HepG2 (cell line): Measurements from ENCODE around the gene CARMIL3. TPM values are rescaled to one million over a fixed set of nuclear protein-coding genes. Genes with fewer than 3 reads are reported as not detected.

Source experiments
- ETV6 ChIP-seq: sonication (generic); formaldehyde crosslinking; conservative IDR thresholded peaks from 2 replicates; pipeline ENCODE4 v1.4.0; 2020; ENCODE audit warnings: missing genetic modification reagents
- HNRNPH1 ChIP-seq: fragments of 200-400 bp; formaldehyde crosslinking; optimal IDR thresholded peaks from 2 replicates; pipeline ENCODE3; 2017; ENCODE audit warnings: mild to moderate bottlenecking, low read depth, low read length
- IRX3 ChIP-seq: sonication (generic); formaldehyde crosslinking; IDR thresholded peaks from 2 replicates; pipeline ENCODE4 v1.8.1; 2023; ENCODE audit warnings: mild to moderate bottlenecking, low read depth, missing genetic modification reagents, borderline replicate concordance
- RBFOX2 ChIP-seq: fragments of 200-400 bp; formaldehyde crosslinking; IDR thresholded peaks from 2 replicates; pipeline ENCODE4 v1.6.1; 2017; ENCODE audit warnings: low read depth, mild to moderate bottlenecking, low read length
- ZNF143 ChIP-seq: sonication (generic); formaldehyde crosslinking; IDR thresholded peaks from 2 replicates; pipeline ENCODE4 v1.4.0; 2020; ENCODE audit warnings: missing genetic modification reagents
- ZNF17 ChIP-seq: sonication (generic); formaldehyde crosslinking; IDR thresholded peaks from 2 replicates; pipeline ENCODE4 v1.5.0; 2020; ENCODE audit warnings: mild to moderate bottlenecking, missing genetic modification reagents
- ZNF337 ChIP-seq: sonication (generic); formaldehyde crosslinking; IDR thresholded peaks from 2 replicates; pipeline ENCODE4 v1.5.1; 2020; ENCODE audit warnings: missing genetic modification reagents, low read depth, mild to moderate bottlenecking, borderline replicate concordance
- ZNF383 ChIP-seq: sonication (generic); formaldehyde crosslinking; IDR thresholded peaks from 2 replicates; pipeline ENCODE4 v1.4.0; 2020; ENCODE audit warnings: missing genetic modification reagents, mild to moderate bottlenecking, borderline replicate concordance
- ZNF773 ChIP-seq: sonication (generic); formaldehyde crosslinking; IDR thresholded peaks from 2 replicates; pipeline ENCODE4 v1.4.0; 2020; ENCODE audit warnings: missing genetic modification reagents, borderline replicate concordance
- polyA plus RNA-seq, 8 experiments: library from polyadenylated mRNA; depleted of rRNA in 3 of 8; stranded (reverse) in 7 of 8; unstranded in 1 of 8; fragments of >200 nt; fragmentation: Illumina TruSeq in 4 of 8; extraction: Trizol in 4 of 8; gene quantifications; 2 replicates each; pipeline versions ENCODE4 v1.2.1 to v1.2.3, GENCODE V29; 2011 to 2016; ENCODE audit warnings: low read depth in 4 of 8, missing spikeins in 1 of 8, mixed read lengths in 1 of 8; ENCODE audit not compliant: insufficient read depth in 1 of 8
- total RNA-seq, 5 experiments: library from RNA; depleted of rRNA; stranded (reverse); fragments of >200 nt; fragmentation: Illumina TruSeq; extraction: Trizol; gene quantifications; 2 replicates each; pipeline ENCODE4 v1.2.3, GENCODE V29; 2016; ENCODE audit warnings: low read depth in 1 of 5
- TF ChIP-seq, protein P1 (sequence below): sonication (generic); formaldehyde crosslinking; IDR thresholded peaks from 2 replicates; pipeline ENCODE4 v1.4.0; 2020; ENCODE audit warnings: mild to moderate bottlenecking, missing genetic modification reagents
- TF ChIP-seq, protein P2 (sequence below): sonication (generic); formaldehyde crosslinking; IDR thresholded peaks from 2 replicates; pipeline ENCODE4 v1.5.0; 2020; ENCODE audit warnings: missing genetic modification reagents
- TF ChIP-seq, protein P3 (sequence below): sonication (generic); formaldehyde crosslinking; IDR thresholded peaks from 2 replicates; pipeline ENCODE4 v1.8.0; 2022; ENCODE audit warnings: mild to moderate bottlenecking, missing genetic modification reagents, moderate library complexity
- TF ChIP-seq, protein P4 (sequence below): sonication (generic); formaldehyde crosslinking; IDR thresholded peaks from 2 replicates; pipeline ENCODE4 v1.4.0; 2020; ENCODE audit warnings: missing genetic modification reagents

The CARMIL3 gene
- total and polyA plus RNA-seq, 2 of the 13 experiments (the other 11 are each of a cell fraction or from before 2014, with no cell fraction given): 0.27 to 0.55 TPM

DNA sequence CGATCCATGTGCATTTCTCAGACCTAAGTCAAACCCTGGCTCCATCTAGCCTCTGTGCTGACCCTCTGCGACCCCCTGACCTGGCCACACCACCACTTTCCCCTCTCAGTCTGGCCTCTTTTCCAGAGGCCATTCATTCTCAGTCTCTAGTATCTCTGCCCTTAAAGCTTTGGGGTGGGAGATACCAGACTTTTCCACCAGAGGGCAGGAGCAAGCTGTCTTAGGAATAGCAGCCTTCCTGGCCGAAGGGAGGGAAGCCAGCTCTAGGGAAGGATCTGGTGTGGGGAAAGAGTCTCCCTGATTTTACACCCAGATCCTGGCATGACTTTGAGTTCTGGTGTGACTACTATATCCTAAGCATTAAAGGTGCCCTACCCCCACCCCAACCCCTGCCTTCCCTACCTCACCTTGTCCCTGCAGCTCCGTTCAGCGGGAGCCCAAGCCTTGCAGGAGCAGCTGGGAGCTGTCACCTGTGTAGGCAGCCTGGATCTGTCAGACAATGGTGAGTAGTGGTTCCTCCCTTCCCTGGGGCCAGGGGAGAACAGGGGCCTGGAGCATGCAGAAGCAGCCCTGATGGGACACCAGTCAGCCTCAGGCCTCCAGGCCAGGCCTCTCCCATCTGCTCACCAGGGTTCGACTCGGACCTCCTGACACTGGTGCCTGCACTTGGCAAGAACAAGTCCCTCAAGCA, 6.6 kb downstream of the CARMIL3 start (continued):
- TF ChIP-seq, protein P1, sequence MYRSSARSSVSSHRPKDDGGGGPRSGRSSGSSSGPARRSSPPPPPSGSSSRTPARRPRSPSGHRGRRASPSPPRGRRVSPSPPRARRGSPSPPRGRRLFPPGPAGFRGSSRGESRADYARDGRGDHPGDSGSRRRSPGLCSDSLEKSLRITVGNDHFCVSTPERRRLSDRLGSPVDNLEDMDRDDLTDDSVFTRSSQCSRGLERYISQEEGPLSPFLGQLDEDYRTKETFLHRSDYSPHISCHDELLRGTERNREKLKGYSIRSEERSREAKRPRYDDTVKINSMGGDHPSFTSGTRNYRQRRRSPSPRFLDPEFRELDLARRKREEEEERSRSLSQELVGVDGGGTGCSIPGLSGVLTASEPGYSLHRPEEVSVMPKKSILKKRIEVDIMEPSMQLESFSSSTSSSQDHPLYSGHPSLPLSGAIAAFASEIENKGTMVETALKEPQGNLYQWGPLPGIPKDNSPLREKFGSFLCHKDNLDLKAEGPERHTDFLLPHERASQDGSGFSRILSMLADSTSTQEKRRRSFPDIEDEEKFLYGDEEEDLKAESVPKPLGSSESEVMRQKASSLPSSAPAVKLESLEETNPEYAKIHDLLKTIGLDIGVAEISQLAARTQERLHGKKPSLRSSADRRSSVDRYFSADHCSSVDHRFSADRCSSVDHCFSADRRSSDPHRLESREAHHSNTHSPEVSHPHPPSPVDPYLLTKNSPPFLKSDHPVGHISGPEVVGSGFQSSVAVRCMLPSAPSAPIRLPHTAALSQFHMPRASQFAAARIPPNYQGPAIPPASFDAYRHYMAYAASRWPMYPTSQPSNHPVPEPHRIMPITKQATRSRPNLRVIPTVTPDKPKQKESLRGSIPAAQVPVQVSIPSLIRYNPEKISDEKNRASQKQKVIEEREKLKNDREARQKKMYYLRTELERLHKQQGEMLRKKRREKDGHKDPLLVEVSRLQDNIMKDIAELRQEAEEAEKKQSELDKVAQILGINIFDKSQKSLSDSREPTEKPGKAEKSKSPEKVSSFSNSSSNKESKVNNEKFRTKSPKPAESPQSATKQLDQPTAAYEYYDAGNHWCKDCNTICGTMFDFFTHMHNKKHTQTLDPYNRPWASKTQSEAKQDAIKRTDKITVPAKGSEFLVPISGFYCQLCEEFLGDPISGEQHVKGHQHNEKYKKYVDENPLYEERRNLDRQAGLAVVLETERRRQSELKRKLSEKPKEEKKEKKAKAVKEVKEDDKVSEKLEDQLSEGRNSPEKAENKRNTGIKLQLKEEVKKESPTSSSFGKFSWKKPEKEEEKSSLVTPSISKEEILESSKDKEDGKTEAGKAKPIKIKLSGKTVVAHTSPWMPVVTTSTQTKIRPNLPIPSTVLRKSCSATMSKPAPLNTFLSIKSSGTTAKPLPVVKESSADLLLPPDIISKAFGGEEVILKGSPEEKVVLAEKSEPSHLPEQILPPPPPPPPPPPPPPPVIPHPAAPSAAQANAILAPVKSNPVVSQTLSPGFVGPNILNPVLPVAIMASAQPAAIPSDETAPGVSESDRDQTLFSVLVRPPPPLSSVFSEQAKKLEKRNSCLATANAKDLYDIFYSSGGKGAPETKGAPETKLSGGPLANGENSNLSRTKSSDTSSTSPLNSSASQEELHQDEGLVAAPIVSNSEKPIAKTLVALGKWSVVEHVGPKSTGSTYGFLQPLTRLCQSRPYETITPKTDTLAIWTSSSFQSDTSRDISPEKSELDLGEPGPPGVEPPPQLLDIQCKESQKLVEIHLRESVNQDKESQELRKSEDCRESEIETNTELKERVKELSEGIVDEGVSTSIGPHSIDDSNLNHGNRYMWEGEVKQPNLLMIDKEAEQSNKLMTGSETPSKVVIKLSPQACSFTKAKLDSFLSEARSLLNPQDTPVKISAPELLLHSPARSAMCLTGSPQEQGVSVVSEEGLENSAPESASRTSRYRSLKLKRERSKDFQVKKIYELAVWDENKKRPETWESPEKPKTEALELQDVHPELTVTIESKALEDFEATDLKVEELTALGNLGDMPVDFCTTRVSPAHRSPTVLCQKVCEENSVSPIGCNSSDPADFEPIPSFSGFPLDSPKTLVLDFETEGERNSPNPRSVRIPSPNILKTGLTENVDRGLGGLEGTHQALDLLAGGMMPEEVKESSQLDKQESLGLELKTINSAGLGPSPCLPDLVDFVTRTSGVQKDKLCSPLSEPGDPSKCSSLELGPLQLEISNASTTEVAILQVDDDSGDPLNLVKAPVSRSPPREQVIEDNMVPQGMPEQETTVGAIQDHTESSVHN (CRISPR knock-in tag): peak; percentile 66; the same call in 1 of the 2 replicates
- no peak for TF ChIP-seq ZNF337 (CRISPR knock-in tag)
- TF ChIP-seq ZNF143 (CRISPR knock-in tag): no peak
- TF ChIP-seq, protein P2, sequence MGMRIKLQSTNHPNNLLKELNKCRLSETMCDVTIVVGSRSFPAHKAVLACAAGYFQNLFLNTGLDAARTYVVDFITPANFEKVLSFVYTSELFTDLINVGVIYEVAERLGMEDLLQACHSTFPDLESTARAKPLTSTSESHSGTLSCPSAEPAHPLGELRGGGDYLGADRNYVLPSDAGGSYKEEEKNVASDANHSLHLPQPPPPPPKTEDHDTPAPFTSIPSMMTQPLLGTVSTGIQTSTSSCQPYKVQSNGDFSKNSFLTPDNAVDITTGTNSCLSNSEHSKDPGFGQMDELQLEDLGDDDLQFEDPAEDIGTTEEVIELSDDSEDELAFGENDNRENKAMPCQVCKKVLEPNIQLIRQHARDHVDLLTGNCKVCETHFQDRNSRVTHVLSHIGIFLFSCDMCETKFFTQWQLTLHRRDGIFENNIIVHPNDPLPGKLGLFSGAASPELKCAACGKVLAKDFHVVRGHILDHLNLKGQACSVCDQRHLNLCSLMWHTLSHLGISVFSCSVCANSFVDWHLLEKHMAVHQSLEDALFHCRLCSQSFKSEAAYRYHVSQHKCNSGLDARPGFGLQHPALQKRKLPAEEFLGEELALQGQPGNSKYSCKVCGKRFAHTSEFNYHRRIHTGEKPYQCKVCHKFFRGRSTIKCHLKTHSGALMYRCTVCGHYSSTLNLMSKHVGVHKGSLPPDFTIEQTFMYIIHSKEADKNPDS: no peak
- TF ChIP-seq, protein P3, sequence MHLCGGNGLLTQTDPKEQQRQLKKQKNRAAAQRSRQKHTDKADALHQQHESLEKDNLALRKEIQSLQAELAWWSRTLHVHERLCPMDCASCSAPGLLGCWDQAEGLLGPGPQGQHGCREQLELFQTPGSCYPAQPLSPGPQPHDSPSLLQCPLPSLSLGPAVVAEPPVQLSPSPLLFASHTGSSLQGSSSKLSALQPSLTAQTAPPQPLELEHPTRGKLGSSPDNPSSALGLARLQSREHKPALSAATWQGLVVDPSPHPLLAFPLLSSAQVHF (CRISPR knock-in tag): no peak
- TF ChIP-seq ZNF383: no peak
- TF ChIP-seq HNRNPH1: no peak
- TF ChIP-seq ETV6 (CRISPR knock-in tag): peak; percentile 69; the same call in 1 of the 2 replicates
- no peak for TF ChIP-seq ZNF17
- TF ChIP-seq IRX3 (CRISPR knock-in tag): no peak
- no peak for TF ChIP-seq ZNF773 (CRISPR knock-in tag)
- TF ChIP-seq RBFOX2: no peak
- TF ChIP-seq, protein P4, sequence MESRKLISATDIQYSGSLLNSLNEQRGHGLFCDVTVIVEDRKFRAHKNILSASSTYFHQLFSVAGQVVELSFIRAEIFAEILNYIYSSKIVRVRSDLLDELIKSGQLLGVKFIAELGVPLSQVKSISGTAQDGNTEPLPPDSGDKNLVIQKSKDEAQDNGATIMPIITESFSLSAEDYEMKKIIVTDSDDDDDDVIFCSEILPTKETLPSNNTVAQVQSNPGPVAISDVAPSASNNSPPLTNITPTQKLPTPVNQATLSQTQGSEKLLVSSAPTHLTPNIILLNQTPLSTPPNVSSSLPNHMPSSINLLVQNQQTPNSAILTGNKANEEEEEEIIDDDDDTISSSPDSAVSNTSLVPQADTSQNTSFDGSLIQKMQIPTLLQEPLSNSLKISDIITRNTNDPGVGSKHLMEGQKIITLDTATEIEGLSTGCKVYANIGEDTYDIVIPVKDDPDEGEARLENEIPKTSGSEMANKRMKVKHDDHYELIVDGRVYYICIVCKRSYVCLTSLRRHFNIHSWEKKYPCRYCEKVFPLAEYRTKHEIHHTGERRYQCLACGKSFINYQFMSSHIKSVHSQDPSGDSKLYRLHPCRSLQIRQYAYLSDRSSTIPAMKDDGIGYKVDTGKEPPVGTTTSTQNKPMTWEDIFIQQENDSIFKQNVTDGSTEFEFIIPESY (CRISPR knock-in tag): peak; percentile 46; the same call in 1 of the 2 replicates
